Stimulated activated CD4-positive, alpha-beta T cell treated with anti-CD3 and anti-CD28 coated beads, Interleukin-2, amount 100 ng/mL, for 24 hours (primary cell): ENCODE data around the gene GCK.
A peak's percentile ranks its signal among the peaks of the same experiment; 100 is the strongest.

Source experiments
- DNase-seq, 2 donors: peaks; one replicate each; pipeline ENCODE4 v3.0.0-alpha.2; 2020

GCK gene

DNA sequence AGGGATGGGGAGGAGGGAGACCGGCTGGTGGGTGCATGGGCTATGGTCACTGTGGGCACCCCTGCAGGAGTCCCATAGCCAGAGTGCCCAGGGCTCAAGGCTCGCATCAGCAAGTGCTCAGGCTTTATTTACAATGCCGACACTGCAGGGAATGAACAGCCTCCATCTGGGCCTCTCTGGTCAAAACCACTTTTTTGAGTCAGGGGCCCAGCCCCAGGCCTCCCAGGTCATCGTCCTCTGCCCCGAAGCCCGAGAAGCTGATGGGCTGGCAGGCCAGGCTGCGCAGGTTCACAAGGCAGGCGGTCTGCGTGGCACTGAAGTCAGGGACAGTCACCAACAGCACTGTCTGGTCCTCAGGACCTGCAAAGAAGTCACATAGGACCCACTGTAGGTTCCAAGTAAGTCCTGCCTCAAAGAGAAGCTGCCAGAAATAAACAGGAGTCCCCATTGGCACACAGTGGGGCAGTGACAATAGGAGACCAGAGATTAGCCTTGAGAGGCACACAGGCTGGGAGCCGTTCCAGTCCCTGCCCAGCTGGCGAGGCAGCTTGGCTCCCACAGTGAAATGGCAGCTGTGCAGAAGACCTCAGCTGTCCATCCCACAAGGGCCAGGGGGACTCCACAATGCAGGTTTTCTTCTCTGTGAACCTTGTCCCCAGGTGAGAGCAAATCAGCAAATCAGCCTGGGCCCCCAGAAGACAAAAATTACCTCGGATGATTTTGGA lies 74.5 kb downstream of the GCK start:
- DNase-seq = no peak

DNA sequence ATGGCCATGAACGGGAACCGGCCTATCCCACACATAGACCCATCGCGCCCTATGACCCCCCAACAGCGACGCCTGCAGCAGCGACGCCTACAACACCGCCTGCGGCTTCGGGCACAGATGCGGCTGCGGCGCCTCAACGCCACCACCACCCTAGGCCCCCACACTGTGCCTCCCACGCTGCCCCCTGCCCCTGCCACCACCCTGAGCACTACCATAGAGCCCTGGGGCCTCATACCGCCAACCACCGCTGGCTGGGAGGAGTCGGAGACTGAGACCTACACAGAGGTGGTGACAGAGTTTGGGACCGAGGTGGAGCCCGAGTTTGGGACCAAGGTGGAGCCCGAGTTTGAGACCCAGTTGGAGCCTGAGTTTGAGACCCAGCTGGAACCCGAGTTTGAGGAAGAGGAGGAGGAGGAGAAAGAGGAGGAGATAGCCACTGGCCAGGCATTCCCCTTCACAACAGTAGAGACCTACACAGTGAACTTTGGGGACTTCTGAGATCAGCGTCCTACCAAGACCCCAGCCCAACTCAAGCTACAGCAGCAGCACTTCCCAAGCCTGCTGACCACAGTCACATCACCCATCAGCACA lies 75.4 kb downstream of the GCK start:
- no peak for DNase-seq

DNA sequence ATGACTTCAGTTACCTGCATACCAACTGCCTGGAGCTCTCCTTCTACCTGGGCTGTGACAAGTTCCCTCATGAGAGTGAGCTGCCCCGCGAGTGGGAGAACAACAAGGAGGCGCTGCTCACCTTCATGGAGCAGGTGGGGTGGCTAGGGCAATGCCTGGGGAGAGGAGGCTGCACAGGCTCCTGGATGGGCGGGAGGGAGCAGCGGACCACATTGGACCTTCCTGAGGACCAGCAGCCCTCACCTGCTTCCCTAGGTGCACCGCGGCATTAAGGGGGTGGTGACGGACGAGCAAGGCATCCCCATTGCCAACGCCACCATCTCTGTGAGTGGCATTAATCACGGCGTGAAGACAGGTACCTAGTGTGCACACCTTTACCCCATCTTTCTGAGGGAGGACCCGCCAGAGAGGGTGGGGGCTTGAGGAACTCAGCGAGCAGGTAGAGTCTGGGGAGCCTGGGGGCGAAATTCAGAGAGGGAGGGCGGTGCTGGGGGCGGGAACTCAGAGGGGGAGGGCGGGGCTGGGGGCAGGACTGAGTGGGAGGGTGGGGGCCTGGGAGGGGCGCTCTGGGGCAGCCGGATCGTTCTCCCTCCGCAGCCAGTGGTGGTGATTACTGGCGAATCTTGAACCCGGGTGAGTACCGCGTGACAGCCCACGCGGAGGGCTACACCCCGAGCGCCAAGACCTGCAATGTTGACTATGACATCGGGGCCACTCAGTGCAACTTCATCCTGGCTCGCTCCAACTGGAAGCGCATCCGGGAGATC lies 76.1 kb downstream of the GCK start:
- DNase-seq = no peak

DNA sequence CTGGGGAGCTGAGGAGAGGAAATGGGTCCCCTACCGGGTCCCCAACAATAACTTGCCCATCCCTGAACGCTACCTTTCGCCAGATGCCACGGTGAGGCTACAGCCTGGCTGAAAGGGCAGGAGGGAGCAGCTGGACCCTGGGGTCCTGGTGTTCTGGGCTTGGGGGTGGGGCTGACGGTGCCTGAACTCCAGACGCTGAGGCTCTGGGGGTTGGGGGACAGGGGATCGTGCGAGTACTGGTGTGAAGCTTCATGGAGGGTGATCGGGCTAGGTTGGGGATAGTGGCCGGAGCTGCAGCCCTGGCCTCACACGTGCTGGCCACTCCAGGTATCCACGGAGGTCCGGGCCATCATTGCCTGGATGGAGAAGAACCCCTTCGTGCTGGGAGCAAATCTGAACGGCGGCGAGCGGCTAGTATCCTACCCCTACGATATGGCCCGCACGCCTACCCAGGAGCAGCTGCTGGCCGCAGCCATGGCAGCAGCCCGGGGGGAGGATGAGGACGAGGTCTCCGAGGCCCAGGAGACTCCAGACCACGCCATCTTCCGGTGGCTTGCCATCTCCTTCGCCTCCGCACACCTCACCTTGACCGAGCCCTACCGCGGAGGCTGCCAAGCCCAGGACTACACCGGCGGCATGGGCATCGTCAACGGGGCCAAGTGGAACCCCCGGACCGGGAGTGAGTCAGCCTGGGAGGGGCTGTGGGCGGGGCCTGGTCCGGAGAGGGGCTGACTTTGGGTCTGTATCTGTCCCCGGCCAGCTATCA lies 76.8 kb downstream of the GCK start:
- DNase-seq = no peak

DNA sequence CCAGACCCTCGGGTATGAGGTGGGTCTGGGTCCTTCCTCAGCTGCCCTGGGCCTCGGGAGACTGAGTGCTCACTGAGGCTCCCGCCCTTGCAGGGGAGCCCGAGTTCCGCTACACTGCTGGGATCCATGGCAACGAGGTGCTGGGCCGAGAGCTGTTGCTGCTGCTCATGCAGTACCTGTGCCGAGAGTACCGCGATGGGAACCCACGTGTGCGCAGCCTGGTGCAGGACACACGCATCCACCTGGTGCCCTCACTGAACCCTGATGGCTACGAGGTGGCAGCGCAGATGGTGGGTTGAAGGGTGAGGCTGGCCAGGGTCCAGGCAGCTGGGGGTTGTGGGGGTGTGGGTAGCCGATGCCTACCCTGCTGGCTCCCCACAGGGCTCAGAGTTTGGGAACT lies 77.5 kb downstream of the GCK start:
- no peak for DNase-seq

DNA sequence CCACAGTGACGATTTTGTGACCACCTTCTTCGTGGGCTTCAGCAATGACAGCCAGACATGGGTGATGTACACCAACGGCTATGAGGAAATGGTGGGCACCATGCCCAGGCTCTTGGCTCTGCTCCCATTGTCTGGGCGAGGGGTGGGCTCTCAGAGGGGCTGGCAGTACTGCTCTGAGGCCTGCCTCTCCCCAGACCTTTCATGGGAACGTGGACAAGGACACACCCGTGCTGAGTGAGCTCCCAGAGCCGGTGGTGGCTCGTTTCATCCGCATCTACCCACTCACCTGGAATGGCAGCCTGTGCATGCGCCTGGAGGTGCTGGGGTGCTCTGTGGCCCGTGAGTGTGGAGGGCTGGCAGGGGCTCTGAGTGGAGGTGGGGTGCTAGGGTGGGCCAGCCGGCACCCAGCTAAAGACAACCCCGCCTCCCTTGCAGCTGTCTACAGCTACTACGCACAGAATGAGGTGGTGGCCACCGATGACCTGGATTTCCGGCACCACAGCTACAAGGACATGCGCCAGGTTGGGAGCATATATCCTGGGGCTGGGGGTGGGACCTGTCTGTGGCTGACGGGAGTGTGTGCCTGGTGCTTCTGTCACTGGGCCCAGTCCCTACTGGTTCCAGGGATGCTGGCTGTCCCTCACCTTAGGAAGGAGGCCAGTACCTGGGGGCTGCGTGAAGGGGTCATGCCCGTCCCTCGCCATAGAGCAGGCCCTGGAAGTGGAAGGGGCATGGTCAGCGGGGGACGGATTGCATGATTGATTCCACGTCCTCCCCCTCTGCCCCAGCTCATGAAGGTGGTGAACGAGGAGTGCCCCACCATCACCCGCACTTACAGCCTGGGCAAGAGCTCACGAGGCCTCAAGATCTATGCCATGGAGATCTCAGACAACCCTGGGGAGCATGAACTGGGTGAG lies 78.3 kb downstream of the GCK start:
- DNase-seq = no peak

DNA sequence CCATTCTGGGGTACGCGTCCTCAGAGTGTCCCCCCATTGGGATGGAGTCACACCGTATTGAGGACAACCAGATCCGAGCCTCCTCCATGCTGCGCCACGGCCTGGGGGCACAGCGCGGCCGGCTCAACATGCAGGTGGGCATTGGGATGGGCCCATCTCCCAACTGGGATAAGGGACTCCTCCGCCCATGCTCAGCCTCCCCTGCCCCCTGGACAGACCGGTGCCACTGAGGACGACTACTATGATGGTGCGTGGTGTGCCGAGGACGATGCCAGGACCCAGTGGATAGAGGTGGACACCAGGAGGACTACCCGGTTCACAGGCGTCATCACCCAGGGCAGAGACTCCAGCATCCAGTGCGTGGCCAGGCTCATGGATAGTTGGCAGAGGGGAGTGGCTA lies 79.2 kb downstream of the GCK start:
- DNase-seq = no peak

DNA sequence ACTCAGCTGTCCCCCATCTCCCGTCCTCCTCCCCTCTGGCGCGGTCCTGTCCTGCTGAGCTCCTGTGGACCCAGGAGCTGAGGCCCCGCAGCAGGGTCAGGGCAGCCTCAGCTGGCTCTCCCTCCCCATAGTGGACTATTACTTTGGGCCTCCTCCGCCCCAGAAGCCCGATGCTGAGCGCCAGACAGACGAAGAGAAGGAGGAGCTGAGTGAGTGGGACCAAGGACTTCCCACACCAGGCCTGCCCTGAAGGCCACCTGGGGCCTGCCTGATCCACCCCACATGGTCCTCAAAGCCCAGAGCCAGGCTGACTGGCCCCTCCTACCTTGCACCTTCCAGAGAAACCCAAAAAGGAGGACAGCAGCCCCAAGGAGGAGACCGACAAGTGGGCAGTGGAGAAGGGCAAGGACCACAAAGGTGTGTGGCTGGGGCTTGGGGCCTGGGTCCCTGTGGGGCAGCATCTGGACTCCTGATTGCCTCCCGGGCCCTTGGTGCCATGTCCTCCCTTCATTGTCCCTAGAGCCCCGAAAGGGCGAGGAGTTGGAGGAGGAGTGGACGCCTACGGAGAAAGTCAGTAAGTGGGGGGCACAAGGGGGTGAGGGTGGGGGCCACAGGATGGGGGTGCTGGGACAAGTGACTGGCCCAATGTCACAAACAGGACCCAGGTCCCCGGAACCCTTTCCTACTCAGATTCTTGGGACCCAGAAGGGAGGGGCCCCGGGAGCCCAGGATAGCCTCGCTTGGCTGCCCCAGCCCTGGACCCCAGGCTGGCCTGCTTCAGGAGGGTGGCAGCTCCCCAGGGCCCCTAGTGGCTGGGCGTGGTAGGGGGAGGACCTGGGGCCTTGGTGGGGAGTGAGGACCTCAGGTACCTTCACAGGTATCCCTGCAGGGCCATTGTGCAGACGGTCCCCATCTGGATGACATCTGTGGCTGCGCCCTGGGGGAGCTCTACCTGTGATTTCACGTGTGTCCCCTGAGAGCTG lies 80.2 kb downstream of the GCK start:
- DNase-seq = no peak

DNA sequence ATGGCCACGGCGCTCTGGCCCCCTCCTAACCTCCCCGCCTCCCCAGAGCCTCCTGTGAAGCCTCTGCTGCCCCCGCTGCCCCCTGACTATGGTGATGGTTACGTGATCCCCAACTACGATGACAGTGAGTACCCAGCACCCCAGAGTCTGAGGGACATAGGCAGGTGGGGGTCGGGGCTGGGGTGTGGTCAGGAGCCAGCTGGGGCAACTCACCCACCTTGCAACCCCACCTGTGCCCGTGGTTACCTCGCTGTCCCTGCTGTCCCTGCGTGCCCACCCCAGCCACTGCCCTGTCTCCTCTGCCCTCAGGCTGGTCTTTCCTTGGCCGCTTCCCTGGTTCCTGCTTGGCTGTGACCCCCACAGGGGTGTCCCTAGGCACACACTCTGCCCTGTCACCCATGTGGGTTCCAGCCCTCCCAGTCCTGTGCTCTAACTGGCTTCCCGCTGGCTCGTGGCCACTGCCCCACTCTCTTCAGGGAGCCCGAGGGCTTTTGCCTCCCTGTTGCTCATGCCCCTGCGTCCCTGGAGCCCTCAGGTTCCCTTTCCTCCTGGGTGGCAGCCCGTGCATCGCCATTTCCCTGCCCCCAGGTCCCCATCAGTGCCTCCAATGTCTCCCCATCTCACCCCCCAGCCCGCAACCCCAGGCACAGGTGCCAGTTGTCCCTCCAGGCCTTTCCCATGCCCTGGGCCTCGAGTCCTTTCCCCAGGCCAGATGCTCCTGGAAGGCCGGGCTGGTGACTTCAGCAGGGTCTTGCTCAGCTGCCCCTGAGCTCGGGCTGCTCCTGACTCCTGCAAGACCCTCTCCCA lies 81.1 kb downstream of the GCK start:
- no peak for DNase-seq

DNA sequence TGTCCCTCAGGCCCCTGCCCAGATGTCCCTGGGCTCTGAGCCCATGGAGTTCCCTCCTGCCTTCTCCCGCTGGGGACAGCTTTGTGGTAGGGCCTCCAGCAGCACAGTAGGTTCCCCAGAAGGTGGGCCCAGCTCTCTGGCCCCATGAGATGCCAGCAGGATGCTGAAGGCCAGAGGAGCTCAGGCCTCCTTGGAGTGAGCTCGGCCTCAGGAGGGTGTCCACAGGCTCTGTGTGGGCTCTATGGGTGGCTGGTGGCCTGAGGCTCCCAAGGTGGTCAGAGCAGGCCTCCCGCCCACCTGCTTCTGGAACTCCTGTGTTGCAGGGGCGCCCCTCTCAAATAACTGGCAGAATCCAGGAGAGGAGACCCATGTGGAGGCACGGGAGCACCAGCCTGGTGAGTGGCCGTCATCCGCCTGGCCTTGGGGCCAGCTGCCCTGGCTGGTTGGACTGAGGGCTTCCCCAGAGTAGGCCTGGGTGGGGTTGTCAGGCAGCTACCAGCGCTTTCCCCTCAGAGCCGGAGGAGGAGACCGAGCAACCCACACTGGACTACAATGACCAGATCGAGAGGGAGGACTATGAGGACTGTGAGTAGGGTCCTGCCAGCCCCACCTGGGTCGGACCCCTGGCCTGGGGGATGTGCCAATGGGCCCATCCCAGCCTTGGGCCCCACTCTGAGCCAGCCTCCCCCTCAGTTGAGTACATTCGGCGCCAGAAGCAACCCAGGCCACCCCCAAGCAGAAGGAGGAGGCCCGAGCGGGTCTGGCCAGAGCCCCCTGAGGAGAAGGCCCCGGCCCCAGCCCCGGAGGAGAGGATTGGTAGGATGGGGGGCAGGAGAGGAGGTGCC lies 81.9 kb downstream of the GCK start:
- DNase-seq = no peak

DNA sequence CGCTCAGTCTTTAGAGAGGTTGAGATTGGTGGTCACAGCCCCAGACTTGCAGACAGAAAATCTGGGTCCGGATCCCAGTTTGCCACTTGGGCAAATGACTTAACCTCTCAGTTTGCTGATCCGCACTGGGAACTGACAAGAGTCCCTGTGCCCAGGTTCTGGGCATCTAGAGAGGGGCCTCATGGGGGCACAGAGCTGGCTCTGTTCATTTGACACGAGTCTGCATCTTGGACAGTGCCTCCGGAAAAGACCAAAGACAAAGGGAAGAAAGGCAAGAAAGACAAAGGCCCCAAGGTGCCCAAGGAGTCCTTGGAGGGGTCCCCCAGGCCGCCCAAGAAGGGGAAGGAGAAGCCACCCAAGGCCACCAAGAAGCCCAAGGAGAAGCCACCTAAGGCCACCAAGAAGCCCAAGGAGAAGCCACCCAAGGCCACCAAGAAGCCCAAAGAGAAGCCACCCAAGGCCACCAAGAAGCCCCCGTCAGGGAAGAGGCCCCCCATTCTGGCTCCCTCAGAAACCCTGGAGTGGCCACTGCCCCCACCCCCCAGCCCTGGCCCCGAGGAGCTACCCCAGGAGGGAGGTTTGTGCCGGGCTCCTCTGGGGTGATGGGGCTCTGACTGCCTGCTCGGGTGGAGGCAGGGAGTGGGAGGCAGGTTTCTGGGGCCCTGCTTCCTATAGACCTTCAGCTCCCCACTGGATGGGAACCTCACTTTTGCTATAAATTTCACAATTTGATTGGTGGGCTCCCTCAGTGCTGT lies 82.8 kb downstream of the GCK start:
- DNase-seq = no peak

DNA sequence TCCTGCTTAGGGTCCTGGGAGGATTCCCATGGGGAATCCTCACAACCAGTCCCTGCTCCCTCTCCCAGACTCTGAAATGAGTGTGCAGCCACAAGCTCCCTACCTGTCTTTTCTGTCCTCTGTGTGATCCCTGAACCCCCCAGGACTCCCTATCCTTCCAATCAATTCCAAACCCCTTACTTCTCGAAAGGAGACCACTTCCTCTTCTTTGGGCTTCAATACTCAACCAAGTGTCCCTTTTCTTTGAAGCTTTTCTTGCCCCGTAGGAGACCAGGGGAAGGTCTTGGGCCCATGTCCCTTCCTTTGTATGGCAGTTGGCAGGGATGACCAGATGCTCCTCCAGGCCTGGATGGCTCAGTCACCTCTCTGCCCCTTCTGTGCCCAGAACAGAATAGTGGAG lies 83.4 kb downstream of the GCK start:
- no peak for DNase-seq

DNA sequence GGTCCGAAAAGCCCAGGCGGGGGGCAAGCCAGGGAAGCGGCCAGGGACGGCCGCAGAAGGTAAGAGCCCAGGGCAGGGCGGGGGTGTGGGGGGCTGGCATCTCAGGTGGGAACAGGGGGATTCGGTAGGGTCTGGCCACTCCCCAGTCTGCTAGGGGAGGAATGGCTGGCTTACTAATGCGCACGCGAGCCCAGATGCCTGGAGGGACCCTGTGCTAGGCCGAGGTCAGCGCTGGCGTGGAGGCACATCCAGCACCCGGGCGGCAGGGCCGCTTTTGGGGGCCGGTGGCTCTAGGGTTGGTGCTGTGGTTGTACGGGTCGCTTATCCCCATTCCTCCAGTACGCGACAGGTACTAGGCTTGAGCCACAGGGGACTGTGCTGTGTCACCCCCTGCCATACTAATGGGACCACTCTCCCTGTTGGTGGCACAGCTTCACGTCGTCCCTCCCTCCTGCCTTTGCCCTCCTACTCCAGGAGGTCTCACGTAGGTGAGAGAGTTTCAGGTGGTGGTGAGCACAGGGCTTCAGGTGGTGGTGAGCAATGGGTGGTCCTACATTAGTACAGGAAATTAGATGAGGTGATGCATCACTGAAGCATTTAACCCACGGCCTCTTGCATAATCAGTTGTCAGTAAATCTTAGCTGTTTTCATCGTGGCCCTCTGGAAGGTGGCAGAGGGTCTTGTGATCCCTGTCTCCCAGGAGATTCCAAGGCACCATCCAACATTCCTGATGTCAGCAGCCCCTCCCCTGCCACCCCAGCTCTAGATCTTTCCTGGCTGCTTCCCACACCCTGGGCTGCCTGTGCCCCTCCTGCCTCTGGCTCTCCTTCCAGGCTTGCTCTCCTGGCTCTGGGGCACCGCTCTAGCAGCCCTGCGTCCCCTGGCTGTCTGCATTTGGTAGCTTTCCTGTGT lies 84.1 kb downstream of the GCK start:
- no peak for DNase-seq

DNA sequence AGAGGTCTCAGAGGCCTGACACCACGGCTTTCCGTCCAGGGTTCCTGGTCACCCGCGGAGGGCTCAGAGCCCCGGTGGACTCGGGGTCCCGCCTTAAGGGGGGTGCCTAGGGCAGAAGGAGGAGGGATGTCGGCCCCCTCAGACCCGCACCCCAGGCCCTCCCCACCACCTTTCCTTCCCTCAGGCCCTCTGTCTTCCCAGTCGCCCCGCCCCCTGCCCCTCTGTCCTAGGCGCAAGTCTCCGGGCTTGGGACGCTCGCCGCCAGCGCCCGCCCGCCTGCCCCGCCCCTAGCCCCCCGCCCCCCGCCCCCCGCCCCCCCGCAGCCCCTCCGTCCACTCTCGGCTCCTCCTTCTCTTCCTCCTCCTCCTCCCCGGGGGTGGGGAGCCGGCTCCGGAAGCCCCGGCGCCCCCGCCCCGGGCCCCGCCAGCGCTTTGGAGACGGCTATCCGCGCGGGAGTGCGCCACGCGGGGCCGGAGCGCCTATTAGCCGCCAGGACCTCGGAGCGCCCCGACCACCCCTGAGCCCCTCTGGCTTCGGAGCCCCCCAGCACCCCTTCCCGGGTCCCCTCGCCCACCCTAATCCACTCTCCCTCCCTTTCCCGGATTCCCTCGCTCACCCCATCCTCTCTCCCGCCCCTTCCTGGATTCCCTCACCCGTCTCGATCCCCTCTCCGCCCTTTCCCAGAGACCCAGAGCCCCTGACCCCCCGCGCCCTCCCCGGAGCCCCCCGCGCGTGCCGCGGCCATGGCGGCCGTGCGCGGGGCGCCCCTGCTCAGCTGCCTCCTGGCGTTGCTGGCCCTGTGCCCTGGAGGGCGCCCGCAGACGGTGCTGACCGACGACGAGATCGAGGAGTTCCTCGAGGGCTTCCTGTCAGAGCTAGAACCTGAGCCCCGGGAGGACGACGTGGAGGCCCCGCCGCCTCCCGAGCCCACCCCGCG lies 85.0 kb downstream of the GCK start, which contains the start of gene AEBP1:
Gene AEBP1 (plus strand): TSS at position 423 of the 937 bp plus-strand sequence. CDS start 321 bp downstream, at position 744.
- DNase-seq = peak in 1 of 2 donors; percentile 47

DNA sequence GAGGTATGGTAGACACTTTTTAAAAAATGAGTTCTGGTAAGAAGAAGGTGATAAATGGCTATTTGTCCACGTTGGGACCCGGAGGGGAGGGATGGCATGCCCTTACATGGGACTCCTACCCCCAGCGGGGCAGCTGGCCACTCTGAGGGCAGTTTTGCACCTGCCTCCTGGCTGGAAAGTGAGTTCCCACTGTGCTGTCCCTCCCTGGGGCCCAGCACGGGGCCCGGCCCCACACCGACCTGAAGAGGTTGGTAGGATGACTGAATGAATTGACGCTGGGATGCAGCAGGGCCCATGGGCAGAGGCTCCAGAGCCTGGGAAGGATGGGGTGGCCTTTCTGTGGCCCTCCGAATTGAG lies 85.7 kb downstream of the GCK start:
- DNase-seq = no peak
